ENCODE measurements around the gene SPEM1. TPM values are rescaled to one million over a fixed set of nuclear protein-coding genes. Genes with fewer than 3 reads are reported as not detected.

SPEM1 gene
- total and polyA plus RNA-seq, 2 of the 13 experiments (the other 11 are each of a cell fraction or from before 2014, with no cell fraction given): not detected

DNA sequence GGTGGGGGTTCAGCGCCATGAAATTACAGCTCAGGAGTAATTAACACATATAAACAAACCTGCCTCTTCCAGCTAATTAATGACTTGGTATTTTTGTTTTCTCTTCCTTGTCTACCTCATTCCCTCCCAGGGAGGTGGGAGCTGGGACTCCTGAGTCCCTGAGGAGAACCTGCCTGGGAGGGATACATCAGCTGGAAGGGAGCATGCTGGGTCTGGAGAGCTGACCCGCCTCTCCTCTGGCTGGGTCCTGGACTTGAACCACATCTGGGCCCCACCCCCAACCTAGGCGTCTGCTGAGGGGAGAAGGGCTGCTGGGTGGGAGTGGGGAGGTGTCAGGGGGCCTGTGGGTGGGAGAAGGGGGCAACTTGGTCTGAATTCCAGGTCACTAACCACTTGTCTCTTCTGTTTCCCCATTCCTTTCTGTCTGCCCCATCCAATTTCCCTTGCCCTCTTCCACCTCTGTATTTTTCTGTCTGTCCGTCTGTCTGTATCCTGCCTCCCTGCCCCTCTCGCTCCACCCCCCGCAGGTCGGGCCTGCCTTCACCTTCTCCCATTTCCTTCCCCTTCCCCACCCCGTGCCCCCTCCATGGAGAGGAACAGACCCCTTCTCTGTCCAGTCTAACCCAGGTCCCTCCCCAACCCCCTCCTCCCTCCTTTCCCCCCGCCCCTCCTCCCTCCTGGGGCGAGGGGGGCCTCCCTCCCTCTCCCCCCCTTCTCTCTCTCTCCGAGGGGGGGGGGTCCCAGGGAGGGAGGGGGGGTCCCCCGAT lies 12.5 kb upstream of the SPEM1 start, which contains the start of gene NLGN2:
NLGN2 (plus strand) TSS at position 361 of the 767 bp plus-strand sequence. CDS start 411 bp downstream, outside the sequence.
- H3K4me2 ChIP-seq (ENCODE audit: low read depth, low read length): no peak within 1 kb of the TSS; the same call in 1 of the 2 replicates

More for the DNA sequence above, 12.5 kb upstream of the SPEM1 start, which contains the start of gene NLGN2:
- no peak within 1 kb of the TSS for H2AFZ ChIP-seq (ENCODE audit: low read length)
- no TSS peak for BruUV-seq (replicated peaks)
- in situ Hi-C loops (cut with HindIII; ENCODE audit: extremely low pct_ligation_motif_present, low pct_unique_long_range_greater_than_20kb): no loop called here
- intact Hi-C loops (cut with micrococcal nuclease; ENCODE audit: unreplicated experiment): no loop called here
- peaks cover 16% of the 10 kb centered on the region for H3K4me1 ChIP-seq (ENCODE audit: insufficient read depth, low read length)
- DNase-seq (ENCODE audit: low spot score): no peak
- no peak within 1 kb of the TSS for H3K9ac ChIP-seq (ENCODE audit: insufficient read depth, low read depth, low read length)
- WGBS (ENCODE audit: low lambda C conversion rate): 84% methylated on average over 12 of the region's 12 CpGs
- TF ChIP-seq, protein P1, sequence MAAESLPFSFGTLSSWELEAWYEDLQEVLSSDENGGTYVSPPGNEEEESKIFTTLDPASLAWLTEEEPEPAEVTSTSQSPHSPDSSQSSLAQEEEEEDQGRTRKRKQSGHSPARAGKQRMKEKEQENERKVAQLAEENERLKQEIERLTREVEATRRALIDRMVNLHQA (CRISPR knock-in tag; IDR thresholded peaks at IDR 0.05): no peak
- TF ChIP-seq, protein P2, sequence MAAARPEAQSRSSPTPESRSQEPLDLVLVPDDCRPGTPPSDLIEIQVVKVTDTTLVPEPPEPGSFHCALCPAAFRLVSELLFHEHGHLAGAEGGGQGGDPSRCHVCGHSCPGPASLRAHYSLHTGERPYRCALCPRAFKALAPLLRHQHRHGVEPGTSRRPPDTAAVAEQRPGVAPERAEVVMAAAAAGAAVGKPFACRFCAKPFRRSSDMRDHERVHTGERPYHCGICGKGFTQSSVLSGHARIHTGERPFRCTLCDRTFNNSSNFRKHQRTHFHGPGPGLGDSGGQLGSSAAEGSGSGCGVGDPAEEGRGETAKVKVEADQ (CRISPR knock-in tag; IDR thresholded peaks at IDR 0.05; ENCODE audit: borderline replicate concordance): no peak
- no peak for TF ChIP-seq ZC3H4 (CRISPR knock-in tag; IDR thresholded peaks at IDR 0.05; ENCODE audit: borderline replicate concordance)
- no peak for TF ChIP-seq ZNF10 (CRISPR knock-in tag; IDR thresholded peaks at IDR 0.05; ENCODE audit: borderline replicate concordance, low read depth)
- TF ChIP-seq, protein P3, sequence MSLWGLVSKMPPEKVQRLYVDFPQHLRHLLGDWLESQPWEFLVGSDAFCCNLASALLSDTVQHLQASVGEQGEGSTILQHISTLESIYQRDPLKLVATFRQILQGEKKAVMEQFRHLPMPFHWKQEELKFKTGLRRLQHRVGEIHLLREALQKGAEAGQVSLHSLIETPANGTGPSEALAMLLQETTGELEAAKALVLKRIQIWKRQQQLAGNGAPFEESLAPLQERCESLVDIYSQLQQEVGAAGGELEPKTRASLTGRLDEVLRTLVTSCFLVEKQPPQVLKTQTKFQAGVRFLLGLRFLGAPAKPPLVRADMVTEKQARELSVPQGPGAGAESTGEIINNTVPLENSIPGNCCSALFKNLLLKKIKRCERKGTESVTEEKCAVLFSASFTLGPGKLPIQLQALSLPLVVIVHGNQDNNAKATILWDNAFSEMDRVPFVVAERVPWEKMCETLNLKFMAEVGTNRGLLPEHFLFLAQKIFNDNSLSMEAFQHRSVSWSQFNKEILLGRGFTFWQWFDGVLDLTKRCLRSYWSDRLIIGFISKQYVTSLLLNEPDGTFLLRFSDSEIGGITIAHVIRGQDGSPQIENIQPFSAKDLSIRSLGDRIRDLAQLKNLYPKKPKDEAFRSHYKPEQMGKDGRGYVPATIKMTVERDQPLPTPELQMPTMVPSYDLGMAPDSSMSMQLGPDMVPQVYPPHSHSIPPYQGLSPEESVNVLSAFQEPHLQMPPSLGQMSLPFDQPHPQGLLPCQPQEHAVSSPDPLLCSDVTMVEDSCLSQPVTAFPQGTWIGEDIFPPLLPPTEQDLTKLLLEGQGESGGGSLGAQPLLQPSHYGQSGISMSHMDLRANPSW (CRISPR knock-in tag; IDR thresholded peaks at IDR 0.05; ENCODE audit: borderline replicate concordance): no peak
- H4K20me1 ChIP-seq (ENCODE audit: insufficient read depth, low read length): no peaks in the 10 kb centered on the region
- H3K27ac ChIP-seq (ENCODE audit: extremely low read length, insufficient read depth, low read length): no peak within 1 kb of the TSS
- H3K9me3 ChIP-seq (ENCODE audit: low read length): no peaks in the 10 kb centered on the region
- ChIA-PET CTCF (ENCODE audit: low intra/inter-chr PET ratio, low total read pairs) (no interaction called here), POLR2A (no interaction called here)
- no peaks in the 10 kb centered on the region; a peak in 1 of 5 replicates for H3K27me3 ChIP-seq (ENCODE audit: control insufficient read depth in 1 of 2, insufficient read depth in 2 of 2, low read length in 2 of 2)
- ATAC-seq: no peak
- H3K4me3 ChIP-seq (replicated peaks in 1 of 3; ENCODE audit: insufficient read depth in 1 of 3, low read depth in 2 of 3, low read length in 3 of 3): no peak within 1 kb of the TSS
- peaks cover 3% of the 10 kb centered on the region for H3K79me2 ChIP-seq (ENCODE audit: insufficient read depth, low read length)
- H3K36me3 ChIP-seq (replicated peaks in 1 of 2; ENCODE audit: control insufficient read depth in 1 of 2, insufficient read depth in 2 of 2, low read length in 2 of 2): 0 out of 5 replicates have a peak, but pooled peaks cover 0 to 2% of the 10 kb centered on the region in 2 experiments
- FAIRE-seq: no peak
